Limb (tissue), 2 donors: Measurements from ENCODE around the gene LRMDA.
A peak's percentile ranks its signal among the peaks of the same experiment; 100 is the strongest.
"Not testable (repeated sequence)": the region's sequence is repeated elsewhere in the genome, so short reads cannot be mapped to it uniquely, and the experiment has no call there.

ENCODE experiments used
- DNase-seq, 2 donors: peaks; one replicate each; pipeline ENCODE4 v3.0.0-alpha.2; 2016; ENCODE audit errors: extremely low spot score in 2 of 2

The LRMDA gene

GRCh38 chr10:75736889-75737579 lies 305.6 kb downstream of the LRMDA start:
- no peak for DNase-seq

- no peak for DNase-seq
Measured at GRCh38 chr10:75737580-75737949, 306.1 kb downstream of the LRMDA start.

DNA sequence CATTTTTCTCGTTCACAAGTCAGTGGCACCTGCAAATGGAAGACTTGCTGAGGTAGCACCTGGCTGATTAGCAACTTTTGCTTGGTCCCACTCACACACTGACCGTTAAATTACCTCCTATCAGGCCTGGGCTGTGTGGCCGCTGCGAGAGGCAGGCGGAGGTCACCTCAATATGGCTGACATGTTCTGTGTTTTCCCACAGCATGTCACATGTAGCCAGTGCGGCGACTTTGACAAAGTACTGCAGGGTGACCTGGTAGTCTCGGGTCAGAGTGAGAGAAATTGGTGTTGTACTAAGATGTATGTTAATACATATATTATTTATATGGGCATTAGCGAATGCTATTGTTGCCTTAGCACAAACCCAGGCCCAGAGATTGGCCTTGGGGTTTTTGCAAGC lies 307.5 kb downstream of the LRMDA start:
- DNase-seq: no peak

DNA sequence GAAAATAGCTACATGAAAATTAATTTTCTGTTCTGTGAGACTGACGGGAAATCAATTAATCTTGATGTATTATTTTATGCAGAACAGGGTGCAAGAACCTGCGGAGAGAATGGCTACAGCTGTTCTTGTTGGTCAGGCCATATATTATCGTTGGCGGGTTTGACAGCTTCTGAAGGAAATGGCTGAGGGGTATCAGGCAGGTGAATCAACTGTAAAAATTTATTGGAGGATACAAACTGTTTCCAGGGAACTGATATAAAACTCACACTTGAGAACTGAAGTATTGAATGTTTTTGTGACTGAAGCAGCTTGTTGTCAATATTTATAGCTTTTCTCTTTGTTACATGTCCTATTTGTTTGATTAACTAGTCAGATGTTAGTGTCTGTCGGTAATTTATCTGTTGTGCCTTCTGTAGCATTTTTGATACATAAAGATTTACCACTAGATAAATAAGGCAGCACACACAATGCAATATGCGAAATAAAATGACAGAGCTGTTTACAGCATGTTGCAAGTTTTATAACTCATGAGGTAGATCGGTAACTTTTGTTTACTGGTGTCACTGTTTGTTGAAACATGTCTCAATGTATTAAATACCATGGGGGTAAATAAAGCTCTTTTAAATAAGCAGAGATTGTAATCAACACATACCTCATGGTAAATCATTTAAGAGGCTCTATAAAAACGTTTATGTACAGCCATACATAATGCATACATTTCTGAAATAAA lies 308.2 kb downstream of the LRMDA start:
- no peak for DNase-seq

GRCh38 chr10:75740541-75740940 lies 309.1 kb downstream of the LRMDA start:
- no peak for DNase-seq

GRCh38 chr10:75742355-75742754 lies 310.9 kb downstream of the LRMDA start:
- DNase-seq: no peak

DNA sequence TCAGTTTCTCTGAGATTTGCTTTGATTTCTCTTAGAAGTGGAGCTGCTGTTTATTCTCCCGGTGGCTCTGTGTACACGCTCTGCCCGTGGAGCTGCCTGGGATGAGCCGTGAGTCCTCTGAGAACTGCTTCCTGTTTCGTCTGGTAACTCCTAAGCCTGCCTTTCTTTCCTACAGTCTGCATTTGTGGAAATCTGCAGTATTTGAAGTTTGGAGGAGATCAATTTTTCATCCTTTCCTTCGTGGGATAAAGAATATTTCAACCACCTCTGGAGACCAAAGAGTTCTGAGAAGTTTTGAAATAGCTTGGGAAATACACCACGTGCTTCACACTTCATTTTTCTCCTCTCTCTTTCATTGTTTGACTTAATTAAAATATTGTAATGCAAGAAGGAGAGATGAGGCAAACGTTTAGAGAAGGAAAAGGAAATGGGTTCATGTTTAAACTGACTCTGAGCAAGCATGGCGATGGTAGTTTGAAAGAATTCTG lies 311.9 kb downstream of the LRMDA start:
- DNase-seq: no peak

- peak in 1 of 2 donors; percentile 13 for DNase-seq
Measured at GRCh38 chr10:75744261-75744660, 312.8 kb downstream of the LRMDA start.

- no peak for DNase-seq
Measured at GRCh38 chr10:75746356-75746755, 314.9 kb downstream of the LRMDA start.

DNA sequence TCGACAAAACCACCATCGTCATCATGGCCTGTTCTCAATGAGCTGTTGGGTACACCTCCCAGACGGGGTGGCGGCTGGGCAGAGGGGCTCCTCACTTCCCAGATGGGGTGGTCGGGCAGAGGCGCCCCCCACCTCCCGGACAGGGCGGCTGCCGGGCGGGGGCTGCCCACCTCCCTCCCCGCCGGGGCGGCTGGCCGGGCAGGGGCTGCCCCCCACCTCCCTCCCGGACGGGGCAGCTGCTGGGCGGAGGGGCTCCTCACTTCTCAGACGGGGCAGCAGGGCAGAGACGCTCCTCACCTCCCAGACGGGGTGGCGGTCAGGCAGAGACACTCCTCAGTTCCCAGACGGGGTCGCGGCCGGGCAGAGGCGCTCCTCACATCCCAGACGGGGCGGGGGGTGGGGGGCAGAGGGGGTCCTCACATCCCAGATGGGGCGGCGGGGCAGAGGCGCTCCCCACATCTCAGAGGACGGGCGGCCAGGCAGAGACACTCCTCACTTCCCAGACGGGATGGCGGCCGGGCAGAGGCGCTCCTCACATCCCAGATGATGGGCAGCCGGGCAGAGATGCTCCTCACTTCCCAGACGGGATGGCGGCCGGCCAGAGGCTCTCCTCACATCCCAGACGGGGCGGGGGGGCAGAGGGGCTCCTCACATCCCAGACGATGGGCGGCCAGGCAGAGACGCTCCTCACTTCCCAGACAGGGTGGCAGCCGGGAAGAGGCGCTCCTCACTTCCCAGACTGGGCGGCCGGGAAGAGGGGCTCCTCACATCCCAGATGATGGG lies 318.9 kb downstream of the LRMDA start:
- DNase-seq: not testable (repeated sequence)

GRCh38 chr10:75751232-75751631 lies 319.8 kb downstream of the LRMDA start:
- DNase-seq: no peak

DNA sequence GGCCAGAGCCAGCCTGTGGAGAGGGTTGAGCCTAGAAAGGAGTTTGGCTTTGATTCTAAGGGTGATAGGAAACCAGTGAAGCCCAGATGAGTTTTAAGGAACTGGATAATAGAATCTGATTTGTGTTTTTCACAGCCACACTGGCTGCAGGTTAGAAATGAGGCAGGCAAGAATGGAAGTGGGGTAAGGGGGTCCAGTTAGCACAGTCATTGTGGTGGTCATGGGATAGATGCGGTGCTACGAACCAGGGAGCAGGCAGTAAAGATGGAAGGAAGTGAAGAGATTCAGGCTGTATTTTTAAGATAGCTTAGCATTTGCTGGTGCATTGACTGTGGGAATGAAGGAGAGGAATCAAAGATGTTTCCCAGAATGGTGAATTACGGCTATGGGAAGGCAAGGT lies 322.2 kb downstream of the LRMDA start:
- DNase-seq: no peak

GRCh38 chr10:75754096-75754831 lies 322.8 kb downstream of the LRMDA start:
- DNase-seq: no peak

- no peak for DNase-seq
Measured at GRCh38 chr10:75755528-75755927, 324.1 kb downstream of the LRMDA start.

DNA sequence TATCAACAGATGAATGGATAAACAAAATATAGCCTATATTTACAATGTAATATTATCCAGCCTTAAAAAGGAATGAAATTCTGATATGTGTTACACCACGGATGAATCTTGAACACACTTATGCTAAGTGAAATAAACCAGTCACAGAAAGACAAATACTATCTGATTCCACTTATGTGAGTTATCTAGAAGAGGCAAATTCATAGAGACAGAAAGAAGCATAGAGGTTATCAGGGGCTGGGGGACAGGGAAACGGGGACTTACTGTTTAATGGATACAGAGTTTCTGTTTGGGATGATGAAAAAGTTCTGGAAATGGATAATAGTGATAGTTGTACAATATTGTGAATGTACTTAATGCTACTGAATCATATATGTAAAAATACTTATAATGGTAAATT lies 329.9 kb downstream of the LRMDA start:
- no peak for DNase-seq

DNA sequence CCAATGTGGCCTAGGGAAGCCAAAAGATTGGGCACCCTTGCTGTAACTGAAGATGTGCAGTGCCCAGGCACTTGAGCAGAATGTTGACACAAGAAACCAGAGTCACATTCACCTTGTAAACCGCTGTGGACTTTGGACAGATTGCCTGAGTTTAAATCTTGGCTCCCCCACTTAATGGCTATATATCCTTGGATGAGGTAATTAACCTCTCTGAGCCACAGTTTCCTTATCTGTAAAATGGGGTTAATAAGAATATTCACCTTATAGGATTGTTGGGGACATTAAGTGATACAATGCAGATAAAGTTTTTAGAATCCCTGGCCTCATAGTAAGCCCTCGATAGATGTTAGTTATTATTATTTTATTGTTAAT lies 331.0 kb downstream of the LRMDA start:
- no peak for DNase-seq

DNA sequence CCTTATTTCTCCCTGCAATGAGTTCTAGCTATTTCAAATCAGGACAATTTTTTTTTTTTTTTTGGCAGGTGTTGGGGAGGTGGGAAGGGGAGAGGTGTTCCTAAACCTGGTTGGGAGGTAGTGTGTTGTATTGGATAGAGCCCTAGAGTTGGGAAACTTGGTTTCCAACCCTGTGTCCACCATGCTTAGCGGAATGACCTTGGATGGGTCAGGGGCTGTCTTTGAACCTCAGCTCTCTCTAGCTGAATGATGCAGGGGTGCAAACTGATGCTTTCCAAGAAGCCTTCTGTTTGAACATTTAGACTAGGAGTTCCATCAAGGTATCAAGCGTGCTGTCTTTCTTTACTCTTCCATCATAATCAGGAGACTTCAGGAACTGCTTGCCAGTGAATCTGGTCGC lies 332.2 kb downstream of the LRMDA start:
- DNase-seq: no peak

DNA sequence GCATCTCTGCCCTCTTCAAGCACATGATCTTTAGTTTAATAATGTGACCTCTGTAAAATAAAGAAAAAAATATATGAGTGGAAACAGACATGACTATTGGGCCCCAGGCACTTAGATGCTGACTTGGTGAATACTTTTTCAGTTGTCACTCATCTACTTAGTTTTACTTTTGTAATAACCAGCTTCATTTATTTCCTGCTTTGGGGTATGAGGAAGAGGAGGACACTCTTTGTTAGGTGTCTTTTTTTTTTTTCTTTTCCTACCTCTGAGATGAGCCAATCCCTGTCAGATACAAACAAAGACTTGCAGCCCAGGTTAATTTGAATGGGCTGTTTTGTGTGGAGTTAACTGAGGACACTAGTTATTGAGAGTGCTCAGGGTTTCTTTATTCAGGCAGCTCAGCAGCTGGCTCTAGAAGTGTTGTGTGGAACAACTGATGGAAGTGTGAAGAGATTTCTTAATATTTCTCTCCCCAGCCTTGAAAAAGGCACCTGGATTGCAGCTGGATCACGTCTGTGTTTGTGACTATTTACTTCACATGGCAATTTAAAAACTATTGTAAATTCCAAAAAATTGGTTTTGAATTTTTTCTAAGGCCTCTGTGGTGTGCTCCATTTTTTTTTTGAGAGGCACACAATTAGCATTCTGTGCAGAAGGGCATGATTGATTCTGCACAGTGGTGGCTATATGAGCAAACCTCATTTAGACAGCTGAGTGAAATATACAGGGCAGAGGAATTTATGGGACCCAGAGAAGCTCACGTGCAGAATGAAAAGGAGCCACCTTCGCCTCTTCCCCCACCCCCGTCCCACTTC lies 333.8 kb downstream of the LRMDA start:
- no peak for DNase-seq

DNA sequence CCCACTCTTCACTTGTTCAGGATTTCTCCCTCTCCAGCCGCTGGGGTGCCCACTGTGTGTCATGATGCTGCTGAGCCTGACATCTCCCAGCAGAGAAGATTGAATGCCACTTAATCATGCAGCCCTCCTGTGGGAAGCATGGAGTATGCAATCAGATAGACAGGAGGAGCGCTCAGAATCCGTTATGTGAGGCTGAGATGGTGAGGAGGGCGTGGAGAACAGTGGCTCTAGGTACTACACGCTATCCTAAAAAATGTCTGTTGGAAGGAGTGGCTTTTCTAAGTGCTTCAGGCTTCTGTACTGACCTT lies 334.3 kb downstream of the LRMDA start:
- no peak for DNase-seq

GRCh38 chr10:75766106-75766505 lies 334.7 kb downstream of the LRMDA start:
- no peak for DNase-seq

GRCh38 chr10:75766752-75767151 lies 335.3 kb downstream of the LRMDA start:
- not testable (repeated sequence) for DNase-seq
